ENCODE measurements around the gene DNAJB6. TPM values are rescaled to one million over a fixed set of nuclear protein-coding genes. Genes with fewer than 3 reads are reported as not detected.

Gene DNAJB6
- total RNA-seq, 1 donor from 2014 or later = 74.3 TPM

DNA sequence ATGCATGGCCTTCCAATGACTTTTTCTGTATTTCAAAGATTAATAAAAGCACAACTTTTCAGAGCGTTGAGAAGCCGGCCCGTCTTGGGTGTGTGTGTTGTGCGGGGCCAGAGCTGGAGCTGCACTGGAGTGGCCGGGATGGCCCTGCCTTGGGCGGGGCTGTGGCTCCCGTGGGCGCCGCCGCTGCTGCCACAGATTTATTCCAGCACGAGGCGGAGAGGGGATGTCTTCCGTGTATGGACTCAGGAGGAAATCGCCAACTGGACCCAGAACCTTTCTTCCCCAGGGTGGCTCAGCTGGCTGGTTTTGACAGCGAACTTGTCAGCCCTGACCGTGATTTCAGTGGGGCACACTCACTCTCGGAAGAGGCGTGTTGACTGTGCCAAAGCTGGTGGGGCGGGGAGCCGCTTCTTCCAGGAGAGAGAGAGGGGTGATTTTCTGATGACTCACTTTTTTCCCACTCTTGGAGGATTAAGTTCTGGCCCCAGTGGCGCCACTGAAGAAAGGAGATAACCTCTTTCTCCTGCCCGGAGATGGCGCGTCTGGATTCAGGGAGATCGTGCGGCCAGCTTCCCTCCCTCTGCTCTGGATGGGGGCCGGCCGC, 72.4 kb downstream of the DNAJB6 start:
- ATAC-seq (ENCODE audit: low read depth) (no peak), DNase-seq (no peak)
- TF ChIP-seq, protein P1, sequence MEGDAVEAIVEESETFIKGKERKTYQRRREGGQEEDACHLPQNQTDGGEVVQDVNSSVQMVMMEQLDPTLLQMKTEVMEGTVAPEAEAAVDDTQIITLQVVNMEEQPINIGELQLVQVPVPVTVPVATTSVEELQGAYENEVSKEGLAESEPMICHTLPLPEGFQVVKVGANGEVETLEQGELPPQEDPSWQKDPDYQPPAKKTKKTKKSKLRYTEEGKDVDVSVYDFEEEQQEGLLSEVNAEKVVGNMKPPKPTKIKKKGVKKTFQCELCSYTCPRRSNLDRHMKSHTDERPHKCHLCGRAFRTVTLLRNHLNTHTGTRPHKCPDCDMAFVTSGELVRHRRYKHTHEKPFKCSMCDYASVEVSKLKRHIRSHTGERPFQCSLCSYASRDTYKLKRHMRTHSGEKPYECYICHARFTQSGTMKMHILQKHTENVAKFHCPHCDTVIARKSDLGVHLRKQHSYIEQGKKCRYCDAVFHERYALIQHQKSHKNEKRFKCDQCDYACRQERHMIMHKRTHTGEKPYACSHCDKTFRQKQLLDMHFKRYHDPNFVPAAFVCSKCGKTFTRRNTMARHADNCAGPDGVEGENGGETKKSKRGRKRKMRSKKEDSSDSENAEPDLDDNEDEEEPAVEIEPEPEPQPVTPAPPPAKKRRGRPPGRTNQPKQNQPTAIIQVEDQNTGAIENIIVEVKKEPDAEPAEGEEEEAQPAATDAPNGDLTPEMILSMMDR (IDR thresholded peaks at IDR 0.05) = no peak
- H3K9me3 Mint-ChIP-seq = no peaks in the 10 kb centered on the region
- peaks cover 43% of the 10 kb centered on the region for H3K36me3 Mint-ChIP-seq (ENCODE audit: low read depth)
- ChIA-PET CTCF (no interaction called here), POLR2A (no interaction called here)
- no peaks in the 10 kb centered on the region for H3K27me3 Mint-ChIP-seq
- no peak overlapping the region for H3K4me3 Mint-ChIP-seq
- intact Hi-C loops (cut with micrococcal nuclease) = no loop called here
- no peak overlapping the region for H3K27ac Mint-ChIP-seq
- no peaks in the 10 kb centered on the region for H3K4me1 Mint-ChIP-seq

DNA sequence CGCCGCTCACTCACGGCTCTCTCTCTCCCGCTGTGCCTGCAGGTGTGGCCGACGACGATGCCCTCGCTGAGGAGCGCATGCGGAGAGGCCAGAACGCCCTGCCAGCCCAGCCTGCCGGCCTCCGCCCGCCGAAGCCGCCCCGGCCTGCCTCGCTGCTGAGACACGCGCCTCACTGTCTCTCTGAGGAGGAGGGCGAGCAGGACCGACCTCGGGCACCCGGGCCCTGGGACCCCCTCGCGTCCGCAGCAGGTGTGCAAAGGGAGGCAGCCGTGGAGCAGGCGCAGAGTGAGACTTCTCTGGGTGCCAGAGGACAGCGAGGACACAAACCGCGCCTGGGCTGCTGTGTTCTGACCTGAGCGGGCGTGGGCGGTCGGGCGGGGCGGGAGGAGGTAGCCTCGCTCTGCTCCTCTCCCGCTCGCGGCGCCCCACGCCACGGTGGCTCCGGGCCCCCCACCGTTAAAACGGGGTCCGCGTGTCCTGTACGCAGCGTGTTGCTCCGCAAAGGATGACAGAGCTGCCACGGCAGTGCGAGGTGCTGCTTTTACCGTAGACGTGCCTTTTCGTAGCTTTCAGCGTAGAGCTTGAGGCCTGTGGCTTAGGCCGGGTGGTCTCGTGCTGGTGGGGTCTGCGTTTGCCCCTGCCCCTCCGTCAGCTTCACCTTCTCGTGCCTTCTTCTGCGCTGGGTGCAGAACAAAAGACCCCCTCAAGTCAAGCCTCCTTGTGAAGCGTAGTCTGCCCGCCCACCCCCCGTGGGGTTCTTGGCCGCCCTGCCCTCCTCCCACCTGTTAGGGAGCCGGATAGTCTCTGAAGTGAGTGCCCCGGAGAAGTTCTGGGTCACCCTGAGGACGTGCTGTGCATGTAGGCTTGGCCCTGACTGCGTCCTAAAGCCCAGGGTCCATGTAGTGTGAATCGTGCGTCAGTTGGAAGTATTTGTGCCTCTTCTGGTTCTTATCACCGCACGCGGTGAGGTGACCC, 73.2 kb downstream of the DNAJB6 start:
- no peaks in the 10 kb centered on the region for H3K27me3 Mint-ChIP-seq
- POLR2A ChIA-PET = no interaction called here
- DNase-seq = no peak
- intact Hi-C loops (cut with micrococcal nuclease) = no loop called here
- TF ChIP-seq, protein P1 (IDR thresholded peaks at IDR 0.05) = no peak
- no peaks in the 10 kb centered on the region for H3K9me3 Mint-ChIP-seq
- CTCF ChIA-PET = no interaction called here
- H3K36me3 Mint-ChIP-seq (ENCODE audit: low read depth) = peaks cover 47% of the 10 kb centered on the region
- H3K4me1 Mint-ChIP-seq = no peaks in the 10 kb centered on the region
- no peak overlapping the region for H3K27ac Mint-ChIP-seq
- no peak for ATAC-seq (ENCODE audit: low read depth)
- H3K4me3 Mint-ChIP-seq = no peak overlapping the region

DNA sequence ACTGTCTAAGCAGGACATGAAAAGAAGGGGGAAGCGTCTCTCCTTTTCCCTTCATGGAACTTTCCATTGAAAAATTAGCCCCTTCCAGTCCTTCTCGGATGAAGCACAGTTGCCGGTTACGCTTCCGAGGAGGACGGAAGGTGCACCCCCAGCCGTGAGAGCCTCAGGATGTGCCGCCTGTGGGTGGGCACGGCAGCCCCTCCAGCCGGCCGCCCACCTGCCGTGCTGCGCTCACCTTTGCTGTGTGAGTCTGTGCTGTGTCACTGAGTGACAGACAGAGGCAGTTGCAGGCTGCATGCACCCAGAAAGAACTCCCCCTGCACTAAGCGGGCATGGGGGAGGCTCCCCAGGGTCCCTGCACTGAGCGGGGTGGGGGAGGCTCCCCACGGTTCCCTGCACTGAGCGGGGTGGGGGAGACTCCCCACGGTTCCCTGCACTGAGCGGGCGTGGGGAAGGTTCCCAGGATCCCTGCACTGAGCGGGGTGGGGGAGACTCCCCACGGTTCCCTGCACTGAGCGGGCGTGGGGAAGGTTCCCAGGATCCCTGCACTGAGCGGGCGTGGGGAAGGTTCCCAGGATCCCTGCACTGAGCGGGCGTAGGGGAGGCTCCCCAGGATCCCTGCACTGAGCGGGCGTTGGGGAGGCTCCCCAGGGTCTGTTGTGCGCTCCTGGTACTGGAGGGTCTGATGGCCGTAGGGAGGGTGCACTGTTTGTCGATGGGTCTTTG, 74.2 kb downstream of the DNAJB6 start:
- TF ChIP-seq, protein P1 (IDR thresholded peaks at IDR 0.05) = no peak
- H3K4me3 Mint-ChIP-seq = no peak overlapping the region
- no peaks in the 10 kb centered on the region for H3K27me3 Mint-ChIP-seq
- DNase-seq = no peak
- H3K27ac Mint-ChIP-seq = no peak overlapping the region
- ATAC-seq (ENCODE audit: low read depth) = no peak
- ChIA-PET POLR2A (no interaction called here), CTCF (no interaction called here)
- no peaks in the 10 kb centered on the region for H3K4me1 Mint-ChIP-seq
- peaks cover 55% of the 10 kb centered on the region for H3K36me3 Mint-ChIP-seq (ENCODE audit: low read depth)
- H3K9me3 Mint-ChIP-seq = no peaks in the 10 kb centered on the region
- intact Hi-C loops (cut with micrococcal nuclease) = no loop called here

DNA sequence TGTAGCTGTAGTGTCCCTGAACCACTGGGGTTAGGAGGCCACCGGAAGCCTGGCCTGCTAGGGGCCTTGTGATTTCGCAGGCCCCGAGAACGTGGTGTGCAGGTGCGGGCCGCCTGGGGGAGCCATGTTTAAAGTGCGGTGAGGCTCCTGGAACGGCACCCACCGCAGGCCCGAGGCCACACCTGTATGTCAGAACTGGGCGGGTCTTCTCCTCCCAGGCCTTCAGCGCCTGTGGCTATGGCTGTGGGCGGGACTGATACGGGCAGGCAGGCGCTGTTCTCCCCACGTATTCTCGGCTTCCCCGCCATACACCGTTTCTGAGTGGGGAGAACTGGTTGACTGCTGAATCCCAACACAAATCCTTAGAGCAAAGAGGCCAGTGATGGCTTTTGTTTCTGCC, 74.8 kb downstream of the DNAJB6 start:
- Mint-ChIP-seq H3K9me3 (no peaks in the 10 kb centered on the region), H3K4me1 (no peaks in the 10 kb centered on the region), H3K27me3 (no peaks in the 10 kb centered on the region), H3K36me3 (ENCODE audit: low read depth) (peaks cover 60% of the 10 kb centered on the region), H3K27ac (no peak overlapping the region), H3K4me3 (no peak overlapping the region)
- CTCF ChIA-PET = no interaction called here
- no peak for DNase-seq
- POLR2A ChIA-PET = no interaction called here
- no peak for ATAC-seq (ENCODE audit: low read depth)
- intact Hi-C loops (cut with micrococcal nuclease) = no loop called here
- TF ChIP-seq, protein P1 (IDR thresholded peaks at IDR 0.05) = no peak

DNA sequence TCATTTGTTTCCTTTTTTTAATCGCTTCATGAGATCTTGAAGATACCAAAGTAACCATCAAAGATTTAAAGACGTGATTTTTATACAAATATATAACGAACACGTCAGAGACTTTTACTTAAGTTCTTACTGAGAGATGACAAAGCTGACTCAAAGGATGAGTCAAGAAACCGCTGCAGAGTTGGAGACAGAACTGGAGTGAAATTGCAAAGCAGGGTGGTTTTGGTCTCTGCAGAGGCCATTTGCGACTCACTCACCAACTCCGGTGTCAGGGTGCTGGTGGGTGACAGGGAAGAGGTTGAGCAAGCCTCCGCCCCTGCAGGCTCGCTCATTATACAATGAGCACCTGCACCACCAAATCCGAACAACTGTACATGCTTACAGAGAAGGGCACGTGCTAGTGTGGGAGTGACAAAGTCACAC, 75.2 kb downstream of the DNAJB6 start:
- no peak for ATAC-seq (ENCODE audit: low read depth)
- CTCF ChIA-PET = no interaction called here
- Mint-ChIP-seq H3K4me3 (no peak overlapping the region), H3K4me1 (no peaks in the 10 kb centered on the region), H3K36me3 (ENCODE audit: low read depth) (peaks cover 62% of the 10 kb centered on the region), H3K9me3 (no peaks in the 10 kb centered on the region), H3K27me3 (no peaks in the 10 kb centered on the region), H3K27ac (no peak overlapping the region)
- TF ChIP-seq, protein P1 (IDR thresholded peaks at IDR 0.05) = no peak
- POLR2A ChIA-PET = no interaction called here
- DNase-seq = no peak
- intact Hi-C loops (cut with micrococcal nuclease) = no loop called here
